GM12874 (cell line): ENCODE measurements around the gene AIFM1.

ENCODE experiments used
- TF ChIP-seq, protein P1 (sequence below): IDR thresholded peaks from 2 replicates; pipeline ENCODE4 v1.5.1; 2011; ENCODE audit warnings: low read depth, mild to moderate bottlenecking, control low read depth, low read length, moderate library complexity; ENCODE audit not compliant: insufficient read depth

The AIFM1 gene

DNA sequence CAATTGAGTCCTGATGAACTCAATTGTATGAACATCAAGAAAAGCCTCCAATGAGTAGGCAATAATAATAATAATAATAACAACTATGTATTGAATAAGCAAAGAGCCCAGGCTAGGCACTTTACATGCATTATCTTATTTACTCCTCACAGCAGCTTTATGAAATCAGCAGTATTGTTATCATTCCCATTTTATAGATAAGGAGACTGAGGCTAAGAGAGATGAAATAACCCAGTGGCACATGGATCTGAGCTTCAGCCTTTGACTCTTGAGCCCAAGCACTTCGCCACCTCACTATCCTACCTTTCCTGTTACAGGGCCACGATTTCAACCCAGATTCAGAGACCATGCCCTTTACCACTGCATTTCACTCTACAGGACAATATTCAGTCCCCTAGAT, 9.3 kb upstream of the AIFM1 start:
- TF ChIP-seq, protein P1, sequence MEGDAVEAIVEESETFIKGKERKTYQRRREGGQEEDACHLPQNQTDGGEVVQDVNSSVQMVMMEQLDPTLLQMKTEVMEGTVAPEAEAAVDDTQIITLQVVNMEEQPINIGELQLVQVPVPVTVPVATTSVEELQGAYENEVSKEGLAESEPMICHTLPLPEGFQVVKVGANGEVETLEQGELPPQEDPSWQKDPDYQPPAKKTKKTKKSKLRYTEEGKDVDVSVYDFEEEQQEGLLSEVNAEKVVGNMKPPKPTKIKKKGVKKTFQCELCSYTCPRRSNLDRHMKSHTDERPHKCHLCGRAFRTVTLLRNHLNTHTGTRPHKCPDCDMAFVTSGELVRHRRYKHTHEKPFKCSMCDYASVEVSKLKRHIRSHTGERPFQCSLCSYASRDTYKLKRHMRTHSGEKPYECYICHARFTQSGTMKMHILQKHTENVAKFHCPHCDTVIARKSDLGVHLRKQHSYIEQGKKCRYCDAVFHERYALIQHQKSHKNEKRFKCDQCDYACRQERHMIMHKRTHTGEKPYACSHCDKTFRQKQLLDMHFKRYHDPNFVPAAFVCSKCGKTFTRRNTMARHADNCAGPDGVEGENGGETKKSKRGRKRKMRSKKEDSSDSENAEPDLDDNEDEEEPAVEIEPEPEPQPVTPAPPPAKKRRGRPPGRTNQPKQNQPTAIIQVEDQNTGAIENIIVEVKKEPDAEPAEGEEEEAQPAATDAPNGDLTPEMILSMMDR, result no peak

DNA sequence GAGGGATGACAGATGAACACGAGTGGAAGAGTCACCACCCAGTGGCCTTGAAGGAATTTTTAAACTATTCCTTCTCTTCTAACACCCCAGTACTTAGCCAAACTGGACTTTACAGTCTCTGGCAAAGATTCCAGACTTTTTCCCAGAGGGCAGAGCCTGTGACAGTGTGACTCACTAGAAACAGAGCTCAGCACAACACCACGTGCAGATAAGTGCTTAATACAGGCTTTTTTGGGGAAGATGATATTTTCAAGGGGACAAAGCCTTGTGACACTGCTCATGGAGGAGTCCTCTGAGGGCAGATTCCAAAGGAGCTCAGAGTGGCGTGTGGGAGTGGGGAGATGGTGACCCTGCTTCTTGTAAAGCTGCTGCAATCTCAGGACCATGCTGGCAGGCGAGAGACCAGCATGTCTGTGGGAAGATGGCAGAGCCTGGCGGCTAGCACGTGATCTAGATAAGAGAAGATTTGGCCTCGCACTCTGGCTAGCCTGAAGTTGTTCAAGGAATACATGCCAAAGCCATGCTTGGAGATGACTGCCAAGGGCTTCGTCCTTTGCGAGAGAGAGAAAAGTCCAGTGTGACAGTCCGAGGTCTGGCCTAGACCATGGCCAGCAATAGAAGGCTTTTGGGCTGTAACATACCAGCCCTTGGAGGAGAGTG, 8.5 kb upstream of the AIFM1 start:
- TF ChIP-seq, protein P1, result no peak

DNA sequence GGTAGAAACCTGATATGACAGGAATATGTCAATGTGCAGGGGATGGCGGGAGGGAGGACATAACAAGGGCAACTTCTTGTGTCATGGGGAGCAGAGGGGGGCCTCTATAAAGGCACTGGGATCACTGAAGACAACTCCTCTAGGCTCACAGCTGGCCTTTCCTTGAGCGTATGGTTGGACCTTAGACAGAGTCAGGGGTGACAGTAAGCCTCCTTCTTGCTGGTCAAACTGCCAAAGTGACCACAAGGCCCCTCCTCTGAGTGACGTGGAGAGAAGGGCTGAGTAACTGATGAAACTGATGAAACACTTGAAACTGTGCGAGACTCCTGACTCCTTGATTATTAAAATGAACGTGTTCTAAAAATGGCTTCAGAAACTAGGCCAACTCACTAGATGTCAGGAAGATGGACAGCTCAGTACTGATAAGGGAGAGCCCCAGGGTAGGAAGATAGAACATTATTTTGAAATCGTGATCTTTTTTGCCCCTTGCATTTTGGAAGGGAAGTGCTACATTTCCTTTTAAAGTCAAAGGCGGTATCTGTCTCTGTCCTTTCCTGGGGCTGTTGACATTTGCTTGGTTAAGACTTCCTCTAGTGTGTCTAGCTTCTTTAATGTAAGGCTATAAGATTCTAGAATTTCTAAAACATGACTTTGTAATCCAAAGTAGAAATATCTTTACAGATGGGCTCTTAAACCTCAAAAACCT, 7.7 kb upstream of the AIFM1 start:
- TF ChIP-seq, protein P1, result no peak

DNA sequence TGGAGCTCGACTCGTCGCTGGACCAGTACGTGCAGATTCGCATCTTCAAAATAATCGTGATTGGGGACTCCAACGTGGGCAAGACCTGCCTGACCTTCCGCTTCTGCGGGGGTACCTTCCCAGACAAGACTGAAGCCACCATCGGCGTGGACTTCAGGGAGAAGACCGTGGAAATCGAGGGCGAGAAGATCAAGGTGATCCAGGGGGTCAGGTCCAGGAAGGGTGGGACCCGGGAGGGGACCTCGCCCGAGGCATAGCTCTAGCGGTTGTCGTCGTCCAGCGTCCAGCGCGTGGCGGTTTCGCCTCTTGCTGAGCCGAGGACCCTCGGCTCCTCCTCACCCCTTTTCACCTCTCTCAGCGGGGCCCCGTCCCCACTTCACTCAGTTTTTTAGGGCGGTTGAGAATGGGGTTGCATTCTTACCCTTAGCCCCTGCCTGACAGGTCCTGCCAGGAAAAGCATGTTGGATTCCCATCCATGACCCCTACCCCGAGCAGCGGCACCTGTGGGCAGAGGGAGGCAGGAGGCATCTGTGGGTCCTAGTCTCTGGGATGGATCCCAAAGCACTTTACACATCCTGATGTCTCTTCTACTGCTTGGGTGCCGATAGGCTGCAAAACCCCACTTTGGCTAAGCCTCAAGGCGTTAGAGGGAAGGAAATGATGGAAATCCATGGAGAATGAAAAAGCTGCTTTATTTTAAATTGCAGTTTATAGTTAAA, 6.6 kb upstream of the AIFM1 start:
- TF ChIP-seq, protein P1, result no peak

DNA sequence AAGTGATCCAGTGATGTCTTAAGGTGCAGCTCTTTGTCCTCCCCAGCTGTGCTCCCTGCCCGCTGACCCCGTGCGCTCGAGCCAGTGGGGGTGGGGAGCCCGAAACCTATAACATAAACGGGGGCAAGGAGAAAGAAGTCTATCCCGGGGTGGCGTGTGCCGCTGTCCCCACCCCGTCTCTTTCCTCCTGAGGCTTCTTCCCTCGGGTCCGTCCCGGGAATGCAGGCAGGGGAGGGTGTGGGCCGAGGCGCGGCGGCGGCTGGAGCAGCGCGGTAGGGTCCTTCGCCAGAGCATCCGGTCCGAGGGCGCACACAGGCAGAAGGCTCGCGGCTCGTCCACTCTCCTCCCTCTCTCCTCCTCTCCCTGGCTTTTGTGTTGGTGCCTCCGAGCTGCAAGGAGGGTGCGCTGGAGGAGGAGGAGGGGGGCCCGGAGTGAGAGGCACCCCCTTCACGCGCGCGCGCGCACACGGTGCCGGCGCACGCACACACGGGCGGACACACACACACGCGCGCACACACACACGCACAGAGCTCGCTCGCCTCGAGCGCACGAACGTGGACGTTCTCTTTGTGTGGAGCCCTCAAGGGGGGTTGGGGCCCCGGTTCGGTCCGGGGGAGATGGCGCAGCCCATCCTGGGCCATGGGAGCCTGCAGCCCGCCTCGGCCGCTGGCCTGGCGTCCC, 5.9 kb upstream of the AIFM1 start, which contains the start of gene RAB33A:
Gene RAB33A (plus strand): TSS at position 517 of the 681 bp plus-strand sequence. CDS start 101 bp downstream, at position 618.
- TF ChIP-seq, protein P1, result no peak

DNA sequence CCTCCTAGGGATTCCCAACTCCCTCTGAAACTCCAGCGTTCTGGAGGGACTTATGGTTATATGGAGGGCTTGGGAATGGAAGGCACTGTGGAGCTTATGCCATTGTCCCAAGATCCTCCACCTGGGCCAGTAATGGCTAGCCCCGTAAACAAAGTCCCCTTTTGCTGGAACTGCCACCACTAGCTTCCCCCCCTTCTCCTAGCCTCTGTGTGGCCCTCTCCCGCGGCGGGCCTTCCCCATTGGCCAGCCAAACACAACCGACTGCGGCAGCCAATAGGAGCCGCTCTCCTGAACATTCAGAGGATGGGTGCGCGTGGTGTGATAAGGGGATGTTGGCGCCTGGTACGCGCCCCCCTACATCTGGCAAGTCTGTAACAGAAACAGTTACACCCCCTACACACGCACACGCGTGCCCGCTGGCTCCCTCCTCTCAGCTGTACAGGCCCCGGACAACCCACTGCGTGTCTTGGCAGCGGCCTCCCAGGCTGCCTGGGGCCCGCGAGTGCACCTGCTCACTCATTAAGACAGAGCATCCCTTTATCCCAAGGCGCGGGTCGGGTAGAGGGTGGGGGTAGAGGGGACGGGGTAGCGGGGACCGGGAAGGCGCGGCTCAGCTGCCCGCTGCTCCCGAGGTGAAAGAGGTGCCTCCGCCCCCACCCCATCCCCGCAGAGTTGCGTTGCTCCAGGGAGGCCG, 5.3 kb upstream of the AIFM1 start:
- TF ChIP-seq, protein P1, result no peak
